C4-2B (cell line): ENCODE measurements around the gene KHSRP.

Source experiments
- H3K27ac ChIP-seq: fragments of 450-650 bp; 2 replicates; pipeline ENCODE4 v1.5.1; 2017
- CTCF ChIP-seq: fragments of 450-650 bp; conservative IDR thresholded peaks from 2 replicates; pipeline ENCODE4 v1.5.1; 2017; ENCODE audit warnings: mild to moderate bottlenecking
- ZFX ChIP-seq: fragments of 450-650 bp; IDR thresholded peaks from 2 replicates; pipeline ENCODE4 v1.6.1; 2017

The KHSRP gene

GRCh38 chr19:6424195-6424938 is at the start of gene KHSRP:
KHSRP (minus strand) TSS chr19:6424811; CDS start chr19:6424701, 110 bp downstream.
- peak within 1 kb of the TSS; percentile 88 for H3K27ac ChIP-seq
- TF ChIP-seq ZFX = peak; percentile 87; the same call in 1 of the 2 replicates
- no peak for TF ChIP-seq CTCF

- TF ChIP-seq CTCF = no peak
- no peak for TF ChIP-seq ZFX
- H3K27ac ChIP-seq = no peak overlapping the region
Observed at GRCh38 chr19:6473647-6474046, 49.0 kb upstream of the KHSRP start.

GRCh38 chr19:6472713-6473112 is 48.1 kb upstream of the KHSRP start:
- no peak overlapping the region for H3K27ac ChIP-seq
- TF ChIP-seq ZFX (no peak), CTCF (no peak)

- H3K27ac ChIP-seq = no peak overlapping the region
- TF ChIP-seq CTCF (no peak), ZFX (no peak)
Observed at GRCh38 chr19:6471076-6471475, 46.5 kb upstream of the KHSRP start.

- no peak for TF ChIP-seq CTCF
- TF ChIP-seq ZFX = no peak
- H3K27ac ChIP-seq = no peak overlapping the region
Observed at GRCh38 chr19:6470173-6470572, 45.6 kb upstream of the KHSRP start.

GRCh38 chr19:6467384-6467783 is 42.8 kb upstream of the KHSRP start:
- TF ChIP-seq CTCF (no peak), ZFX (no peak)

GRCh38 chr19:6466526-6467248 is 42.1 kb upstream of the KHSRP start:
- no peak overlapping the region for H3K27ac ChIP-seq
- TF ChIP-seq ZFX = no peak
- TF ChIP-seq CTCF = no peak

More at GRCh38 chr19:6467384-6467783, 42.8 kb upstream of the KHSRP start:
- no peak overlapping the region for H3K27ac ChIP-seq
